ENCODE data around the gene ZNF777. TPM values are rescaled to one million over a fixed set of nuclear protein-coding genes. Genes with fewer than 3 reads are reported as not detected.

Gene ZNF777
- total and polyA plus RNA-seq, 9 of the 15 experiments (the other 6 are each of a cell fraction or from before 2014, with no cell fraction given): 0.11 to 32.6 (median 9.0) TPM

DNA sequence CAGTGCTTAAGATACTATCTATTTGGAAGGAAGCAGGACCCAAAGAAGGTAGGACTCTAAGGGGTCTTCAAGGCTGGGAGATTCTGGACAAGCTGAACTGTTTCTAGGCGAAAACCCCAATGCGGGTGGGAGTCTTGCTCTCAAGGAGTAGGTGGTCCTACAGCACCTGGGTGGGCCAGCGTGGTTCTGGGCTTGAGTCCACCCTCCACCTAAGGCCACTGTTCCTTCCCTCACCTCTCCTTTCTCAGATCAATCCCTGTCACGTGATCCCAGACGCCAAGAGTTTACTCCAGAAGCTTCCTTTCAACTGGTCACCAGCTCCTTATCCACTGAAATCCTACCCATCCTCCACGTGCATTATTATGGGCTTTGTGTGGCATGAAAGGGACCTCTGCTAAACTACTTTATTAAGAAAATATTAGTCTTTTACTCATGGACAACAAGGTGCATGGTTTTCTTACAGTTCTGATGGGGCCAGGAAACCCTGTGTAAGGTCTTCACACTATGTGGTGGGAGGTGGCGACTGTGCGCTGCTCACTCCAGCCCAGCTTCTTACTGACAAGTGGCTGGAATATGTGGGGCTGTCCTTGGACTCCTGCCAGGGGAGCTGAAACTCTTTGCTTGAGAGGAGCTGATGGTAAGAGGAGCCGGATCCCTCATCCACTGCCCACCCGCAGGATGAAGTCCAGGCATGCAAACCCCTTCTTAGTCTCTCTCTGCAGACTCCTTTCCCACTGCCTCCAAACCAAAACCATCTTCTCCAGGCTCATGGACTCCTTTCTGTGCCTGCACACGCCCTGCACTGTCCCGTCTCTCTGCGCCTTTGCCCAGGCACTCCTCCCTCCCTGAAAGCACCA is 35.2 kb upstream of the ZNF777 start (continued):
- TF ChIP-seq ZNF384 (IDR thresholded peaks at IDR 0.05; ENCODE audit: low read depth, low read length) (no peak), MTF1 (CRISPR knock-in tag; IDR thresholded peaks at IDR 0.05; ENCODE audit: borderline replicate concordance) (no peak), ZBTB7A (IDR thresholded peaks at IDR 0.05; ENCODE audit: borderline replicate concordance, control insufficient read depth, low read depth, low read length) (no peak), HOXB6 (CRISPR knock-in tag; IDR thresholded peaks at IDR 0.05; ENCODE audit: borderline replicate concordance) (no peak), FOXP1 (CRISPR knock-in tag; IDR thresholded peaks at IDR 0.05) (no peak), MYBL2 (IDR thresholded peaks at IDR 0.05; ENCODE audit: low read depth) (no peak), MYBL2 (CRISPR knock-in tag; IDR thresholded peaks at IDR 0.05; ENCODE audit: borderline replicate concordance) (no peak), ZSCAN32 (CRISPR knock-in tag; IDR thresholded peaks at IDR 0.05) (no peak), PURB (CRISPR knock-in tag; IDR thresholded peaks at IDR 0.05; ENCODE audit: low read depth) (no peak), ZNF224 (CRISPR knock-in tag; IDR thresholded peaks at IDR 0.05) (no peak), ELF1 (tag; IDR thresholded peaks at IDR 0.05) (no peak), ZSCAN29 (IDR thresholded peaks at IDR 0.05) (no peak), ZNF780A (CRISPR knock-in tag; IDR thresholded peaks at IDR 0.05) (no peak), CEBPB (tag; IDR thresholded peaks at IDR 0.05) (no peak), BMI1 (IDR thresholded peaks at IDR 0.05; ENCODE audit: low read length) (no peak), TFE3 (CRISPR knock-in tag; IDR thresholded peaks at IDR 0.05) (peak; percentile 91), FIP1L1 (IDR thresholded peaks at IDR 0.05; ENCODE audit: low read depth, low read length, poor library complexity, severe bottlenecking) (no peak), UBTF (IDR thresholded peaks at IDR 0.05; ENCODE audit: borderline replicate concordance in 1 of 2, low read depth in 2 of 2, low read length in 2 of 2) (no peak), POLR2A (conservative IDR thresholded peaks at IDR 0.05) (0 out of 2 replicates have a peak, but pooled peaks have one; percentile 6)
- TF ChIP-seq, protein P1, sequence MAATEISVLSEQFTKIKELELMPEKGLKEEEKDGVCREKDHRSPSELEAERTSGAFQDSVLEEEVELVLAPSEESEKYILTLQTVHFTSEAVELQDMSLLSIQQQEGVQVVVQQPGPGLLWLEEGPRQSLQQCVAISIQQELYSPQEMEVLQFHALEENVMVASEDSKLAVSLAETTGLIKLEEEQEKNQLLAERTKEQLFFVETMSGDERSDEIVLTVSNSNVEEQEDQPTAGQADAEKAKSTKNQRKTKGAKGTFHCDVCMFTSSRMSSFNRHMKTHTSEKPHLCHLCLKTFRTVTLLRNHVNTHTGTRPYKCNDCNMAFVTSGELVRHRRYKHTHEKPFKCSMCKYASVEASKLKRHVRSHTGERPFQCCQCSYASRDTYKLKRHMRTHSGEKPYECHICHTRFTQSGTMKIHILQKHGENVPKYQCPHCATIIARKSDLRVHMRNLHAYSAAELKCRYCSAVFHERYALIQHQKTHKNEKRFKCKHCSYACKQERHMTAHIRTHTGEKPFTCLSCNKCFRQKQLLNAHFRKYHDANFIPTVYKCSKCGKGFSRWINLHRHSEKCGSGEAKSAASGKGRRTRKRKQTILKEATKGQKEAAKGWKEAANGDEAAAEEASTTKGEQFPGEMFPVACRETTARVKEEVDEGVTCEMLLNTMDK (IDR thresholded peaks at IDR 0.05; ENCODE audit: borderline replicate concordance, insufficient read depth, low read depth, low read length, poor library complexity, severe bottlenecking): no peak
- TF ChIP-seq, protein P2, sequence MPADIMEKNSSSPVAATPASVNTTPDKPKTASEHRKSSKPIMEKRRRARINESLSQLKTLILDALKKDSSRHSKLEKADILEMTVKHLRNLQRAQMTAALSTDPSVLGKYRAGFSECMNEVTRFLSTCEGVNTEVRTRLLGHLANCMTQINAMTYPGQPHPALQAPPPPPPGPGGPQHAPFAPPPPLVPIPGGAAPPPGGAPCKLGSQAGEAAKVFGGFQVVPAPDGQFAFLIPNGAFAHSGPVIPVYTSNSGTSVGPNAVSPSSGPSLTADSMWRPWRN (IDR thresholded peaks at IDR 0.05; ENCODE audit: low read depth): no peak

All from K562 (cell line).